Fibroblast of lung (primary cell): Measurements from ENCODE around the gene ARL10. TPM values are rescaled to one million over a fixed set of nuclear protein-coding genes. Genes with fewer than 3 reads are reported as not detected.

Experiments
- DNase-seq, 2 donors: peaks; one replicate each; pipeline versions ENCODE4 v3.0.0 to v3.0.0-alpha.2; 2010; ENCODE audit warnings: low read depth in 2 of 2
- H2AFZ ChIP-seq: 2 replicates; pipeline ENCODE4 v1.5.1; 2012; ENCODE audit warnings: low read length, control low read depth, inconsistent platforms
- H3K27ac ChIP-seq: 2 replicates; pipeline ENCODE4 v1.5.1; 2011; ENCODE audit warnings: low read length, control low read depth; ENCODE audit not compliant: insufficient read depth
- H3K27me3 ChIP-seq: 2 replicates; pipeline ENCODE4 v1.5.1; 2011; ENCODE audit warnings: mild to moderate bottlenecking, low read length; ENCODE audit not compliant: control insufficient read depth, insufficient read depth
- H3K36me3 ChIP-seq: 2 replicates; pipeline ENCODE4 v1.5.1; 2011; ENCODE audit warnings: low read length; ENCODE audit not compliant: control insufficient read depth, insufficient read depth
- H3K4me1 ChIP-seq: 2 replicates; pipeline ENCODE4 v1.5.1; 2011; ENCODE audit warnings: low read length; ENCODE audit not compliant: control insufficient read depth, insufficient read depth; ENCODE audit errors: extremely low read depth
- H3K4me2 ChIP-seq: 2 replicates; pipeline ENCODE4 v1.5.1; 2011; ENCODE audit warnings: low read length, control low read depth; ENCODE audit not compliant: insufficient read depth; ENCODE audit errors: extremely low read depth
- H3K4me3 ChIP-seq, 4 experiments: fragments of 200-600 bp in 1 of 4; sonication (generic) in 1 of 4; replicated peaks in 1 of 4; 2 replicates each; pipeline ENCODE4 v1.5.1; 2011 to 2016; ENCODE audit warnings: low read length in 4 of 4, low read depth in 3 of 4, mild to moderate bottlenecking in 3 of 4, control low read depth in 2 of 4, inconsistent platforms in 1 of 4, mixed read lengths in 1 of 4; ENCODE audit not compliant: insufficient read depth in 1 of 4; ENCODE audit errors: control extremely low read depth in 1 of 4
- H3K79me2 ChIP-seq: 2 replicates; pipeline ENCODE4 v1.5.1; 2012; ENCODE audit warnings: mild to moderate bottlenecking, low read length, inconsistent platforms; ENCODE audit not compliant: control insufficient read depth, insufficient read depth
- H3K9ac ChIP-seq: 2 replicates; pipeline ENCODE4 v1.5.1; 2011; ENCODE audit warnings: mild to moderate bottlenecking, low read length, control low read depth; ENCODE audit not compliant: insufficient read depth
- H3K9me3 ChIP-seq: 2 replicates; pipeline ENCODE4 v1.5.1; 2012; ENCODE audit warnings: low read depth, low read length; ENCODE audit not compliant: control insufficient read depth, insufficient read depth
- H4K20me1 ChIP-seq: 2 replicates; pipeline ENCODE4 v1.5.1; 2011; ENCODE audit warnings: low read length; ENCODE audit not compliant: control insufficient read depth, insufficient read depth; ENCODE audit errors: extremely low read depth
- CTCF ChIP-seq, 2 donors: IDR thresholded peaks in 1 of 2; conservative IDR thresholded peaks in 1 of 2; 1 replicate in 1 of 2; 2 replicates in 1 of 2; pipeline ENCODE4 v1.5.1; 2011 to 2012; ENCODE audit warnings: low read length in 2 of 2, control low read depth in 1 of 2, inconsistent platforms in 1 of 2, low read depth in 1 of 2, mild to moderate bottlenecking in 1 of 2
- EZH2 ChIP-seq: IDR thresholded peaks from 2 replicates; pipeline ENCODE4 v1.5.1; 2012; ENCODE audit warnings: low read length, control low read depth, mild to moderate bottlenecking; ENCODE audit errors: missing control alignments
- polyA plus RNA-seq, 2 donors: library from polyadenylated mRNA; depleted of rRNA in 1 of 2; stranded (reverse) in 1 of 2; unstranded in 1 of 2; fragments of >200 nt; gene quantifications; 2 replicates each; pipeline ENCODE4 v1.2.1, GENCODE V29; 2011 to 2012; ENCODE audit warnings: missing spikeins in 1 of 2
- total RNA-seq: library from RNA; depleted of rRNA; stranded (reverse); fragments of >200 nt; gene quantifications from 2 replicates; pipeline ENCODE4 v1.2.1, GENCODE V29; 2014

ARL10 gene
- total and polyA plus RNA-seq, 2 donors (not counting 1 experiment from before 2014, with no cell fraction given): 3.0 to 11.1 TPM

- no peak overlapping the region for H3K27ac ChIP-seq
- DNase-seq: no peak
- TF ChIP-seq CTCF (conservative IDR thresholded peaks at IDR 0.05 in 1 of 2, IDR thresholded peaks at IDR 0.05 in 1 of 2; ENCODE audit: low read depth in 1 of 2, low read length in 2 of 2) (no peak), EZH2 (no peak)
- H3K9me3 ChIP-seq: no peaks in the 10 kb centered on the region
- H2AFZ ChIP-seq: no peak overlapping the region
- H3K9ac ChIP-seq: no peak overlapping the region
- no peaks in the 10 kb centered on the region for H4K20me1 ChIP-seq
- H3K36me3 ChIP-seq: peaks cover 16% of the 10 kb centered on the region
- no peak overlapping the region for H3K4me2 ChIP-seq
- H3K4me3 ChIP-seq: no peak overlapping the region
- peaks cover 30% of the 10 kb centered on the region for H3K79me2 ChIP-seq
- H3K4me1 ChIP-seq: peaks cover 9% of the 10 kb centered on the region
- no peaks in the 10 kb centered on the region for H3K27me3 ChIP-seq
These were observed 18.1 kb downstream of the ARL10 start for GRCh38 chr5:176383248-176383905.

GRCh38 chr5:176383961-176384360, 18.7 kb downstream of the ARL10 start:
- H3K27me3 ChIP-seq: no peaks in the 10 kb centered on the region
- H3K4me1 ChIP-seq: peaks cover 9% of the 10 kb centered on the region
- H3K4me2 ChIP-seq: no peak overlapping the region
- H3K79me2 ChIP-seq: peaks cover 30% of the 10 kb centered on the region
- no peak for DNase-seq
- TF ChIP-seq CTCF (conservative IDR thresholded peaks at IDR 0.05 in 1 of 2, IDR thresholded peaks at IDR 0.05 in 1 of 2; ENCODE audit: low read depth in 1 of 2, low read length in 2 of 2): no peak
- no peak for TF ChIP-seq EZH2
- H2AFZ ChIP-seq: no peak overlapping the region
- no peak overlapping the region for H3K4me3 ChIP-seq
- H3K9ac ChIP-seq: no peak overlapping the region
- H3K9me3 ChIP-seq: no peaks in the 10 kb centered on the region
- no peaks in the 10 kb centered on the region for H4K20me1 ChIP-seq
- peaks cover 16% of the 10 kb centered on the region for H3K36me3 ChIP-seq
- H3K27ac ChIP-seq: no peak overlapping the region

GRCh38 chr5:176384366-176384930, 19.2 kb downstream of the ARL10 start:
- H4K20me1 ChIP-seq: no peaks in the 10 kb centered on the region
- H3K9me3 ChIP-seq: no peaks in the 10 kb centered on the region
- no peaks in the 10 kb centered on the region for H3K27me3 ChIP-seq
- no peak for TF ChIP-seq EZH2
- no peak for TF ChIP-seq CTCF (conservative IDR thresholded peaks at IDR 0.05 in 1 of 2, IDR thresholded peaks at IDR 0.05 in 1 of 2; ENCODE audit: low read depth in 1 of 2, low read length in 2 of 2)
- H3K36me3 ChIP-seq: peaks cover 16% of the 10 kb centered on the region
- no peak overlapping the region for H3K4me2 ChIP-seq
- H3K4me1 ChIP-seq: peaks cover 9% of the 10 kb centered on the region
- no peak overlapping the region for H2AFZ ChIP-seq
- peaks cover 30% of the 10 kb centered on the region for H3K79me2 ChIP-seq
- H3K4me3 ChIP-seq: no peak overlapping the region
- no peak for DNase-seq
- H3K9ac ChIP-seq: no peak overlapping the region
- H3K27ac ChIP-seq: no peak overlapping the region
